ENCODE measurements around the gene CASP10. TPM values are rescaled to one million over a fixed set of nuclear protein-coding genes. Genes with fewer than 3 reads are reported as not detected.

Gene CASP10
- total RNA-seq, 1 experiment from 2014 or later = 1.2 TPM

DNA sequence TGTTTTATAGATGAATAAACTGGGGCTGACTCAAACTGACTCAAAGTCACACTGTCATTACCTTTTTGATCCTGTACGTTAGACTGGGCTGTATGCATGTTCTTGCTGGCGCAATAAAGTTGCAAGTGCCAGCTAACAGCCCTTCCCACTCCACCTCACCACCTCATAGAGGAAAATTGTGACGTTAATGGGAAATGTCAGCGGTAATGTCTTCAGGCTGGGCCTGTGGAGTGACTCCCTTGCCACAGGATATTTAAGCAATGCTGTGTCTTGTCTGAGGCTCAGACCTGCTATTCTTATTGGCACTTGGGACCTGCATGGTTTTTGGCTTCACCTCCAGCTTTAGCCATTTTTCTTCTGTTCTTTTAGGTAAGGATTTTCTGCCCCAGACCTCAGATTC is 25.2 kb upstream of the CASP10 start:
- Histone ChIP-seq H3K4me3 (ENCODE audit: low read depth, low read length, poor library complexity, severe bottlenecking) (no peak overlapping the region), H3K4me1 (ENCODE audit: insufficient read depth, low read length, poor library complexity, severe bottlenecking) (peaks cover 15% of the 10 kb centered on the region), H3K36me3 (ENCODE audit: insufficient read depth, low read length, poor library complexity, severe bottlenecking) (peaks cover 17% of the 10 kb centered on the region), H3K9me3 (ENCODE audit: low read depth, low read length, poor library complexity, severe bottlenecking) (no peaks in the 10 kb centered on the region), H3K27ac (ENCODE audit: low read depth, low read length, poor library complexity, severe bottlenecking) (peak overlapping the region; percentile 41), H3K27me3 (replicated peaks; ENCODE audit: insufficient read depth, low read depth, low read length, poor library complexity) (no peaks in the 10 kb centered on the region)
- no peak for DNase-seq (ENCODE audit: low spot score)
- POLR2A ChIA-PET (ENCODE audit: low non-redundant PET) = no interaction called here
- TF ChIP-seq EZH2 (IDR thresholded peaks at IDR 0.05; ENCODE audit: borderline replicate concordance, low read depth, low read length, poor library complexity, severe bottlenecking) = no peak
- TF ChIP-seq, protein P1, sequence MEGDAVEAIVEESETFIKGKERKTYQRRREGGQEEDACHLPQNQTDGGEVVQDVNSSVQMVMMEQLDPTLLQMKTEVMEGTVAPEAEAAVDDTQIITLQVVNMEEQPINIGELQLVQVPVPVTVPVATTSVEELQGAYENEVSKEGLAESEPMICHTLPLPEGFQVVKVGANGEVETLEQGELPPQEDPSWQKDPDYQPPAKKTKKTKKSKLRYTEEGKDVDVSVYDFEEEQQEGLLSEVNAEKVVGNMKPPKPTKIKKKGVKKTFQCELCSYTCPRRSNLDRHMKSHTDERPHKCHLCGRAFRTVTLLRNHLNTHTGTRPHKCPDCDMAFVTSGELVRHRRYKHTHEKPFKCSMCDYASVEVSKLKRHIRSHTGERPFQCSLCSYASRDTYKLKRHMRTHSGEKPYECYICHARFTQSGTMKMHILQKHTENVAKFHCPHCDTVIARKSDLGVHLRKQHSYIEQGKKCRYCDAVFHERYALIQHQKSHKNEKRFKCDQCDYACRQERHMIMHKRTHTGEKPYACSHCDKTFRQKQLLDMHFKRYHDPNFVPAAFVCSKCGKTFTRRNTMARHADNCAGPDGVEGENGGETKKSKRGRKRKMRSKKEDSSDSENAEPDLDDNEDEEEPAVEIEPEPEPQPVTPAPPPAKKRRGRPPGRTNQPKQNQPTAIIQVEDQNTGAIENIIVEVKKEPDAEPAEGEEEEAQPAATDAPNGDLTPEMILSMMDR (conservative IDR thresholded peaks at IDR 0.05; ENCODE audit: low read depth, low read length) = no peak
- CTCF ChIA-PET = interaction anchor here (0.6 to 1.6 kb wide), 7 partner anchors 9 to 479 kb away, joined by 3 to 15 read pairs (median 5); no protein-coding TSS in a partner anchor
- BruUV-seq (replicated peaks) = no TSS peak
- intact Hi-C loops (cut with micrococcal nuclease; ENCODE audit: unreplicated experiment) = loop anchor here (2.0 to 5.0 kb wide), 3 partner anchors 87 to 250 kb away; partner anchors contain the start of genes HYCC2 and ORC2

DNA sequence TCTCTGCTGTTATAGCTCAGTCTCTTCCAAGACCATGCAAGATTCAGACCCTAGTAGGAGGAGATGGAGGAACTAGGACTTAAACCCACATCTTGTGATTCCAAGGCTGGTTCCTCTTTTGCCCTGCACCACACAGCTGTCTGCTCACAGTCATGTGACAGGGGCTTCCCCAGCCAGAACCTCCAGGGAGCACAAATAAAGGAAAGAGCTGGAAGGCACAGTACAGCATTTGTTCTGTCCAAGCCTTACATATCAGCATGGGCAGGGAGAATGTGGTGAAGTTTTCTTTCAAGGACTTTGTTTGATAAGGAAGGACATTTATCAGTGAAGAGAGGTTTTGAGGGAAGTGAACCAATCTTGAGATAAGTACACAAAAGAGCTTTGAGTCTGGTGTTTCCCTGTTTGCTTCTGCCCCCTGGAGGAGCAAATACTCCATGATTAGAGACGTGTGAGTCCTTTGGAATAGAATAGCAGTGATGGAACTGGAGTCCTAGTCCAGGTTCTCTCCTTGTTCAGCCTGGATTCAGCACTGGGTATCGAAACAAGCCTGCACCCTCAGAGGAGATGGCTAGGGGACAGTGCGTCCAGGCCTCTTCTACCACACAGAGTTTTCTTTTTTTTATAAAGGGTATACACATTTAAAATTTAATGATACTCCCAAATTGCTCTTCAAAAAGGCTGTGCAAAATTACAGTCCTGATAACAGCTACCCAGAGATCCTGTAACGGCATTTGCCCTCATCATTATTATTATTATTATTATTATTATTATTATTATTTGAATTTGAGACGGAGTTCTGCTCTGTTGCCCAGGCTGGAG is 24.6 kb upstream of the CASP10 start:
- H3K4me3 ChIP-seq (ENCODE audit: low read depth, low read length, poor library complexity, severe bottlenecking) = no peak overlapping the region
- no peaks in the 10 kb centered on the region for H3K27me3 ChIP-seq (replicated peaks; ENCODE audit: insufficient read depth, low read depth, low read length, poor library complexity)
- no TSS peak for BruUV-seq (replicated peaks)
- no peaks in the 10 kb centered on the region for H3K9me3 ChIP-seq (ENCODE audit: low read depth, low read length, poor library complexity, severe bottlenecking)
- peak; percentile 88 for DNase-seq (ENCODE audit: low spot score)
- H3K27ac ChIP-seq (ENCODE audit: low read depth, low read length, poor library complexity, severe bottlenecking) = peak overlapping the region; percentile 41
- ChIA-PET CTCF (interaction anchor here (0.6 to 1.6 kb wide), 8 partner anchors 10 to 445 kb away, joined by 3 to 15 read pairs (median 4); no protein-coding TSS in a partner anchor), POLR2A (ENCODE audit: low non-redundant PET) (interaction anchor here (0.6 to 0.7 kb wide), 2 partner anchors 256 to 269 kb away, joined by 3 read pairs; partner anchors contain the start of gene NIF3L1)
- H3K4me1 ChIP-seq (ENCODE audit: insufficient read depth, low read length, poor library complexity, severe bottlenecking) = peaks cover 8% of the 10 kb centered on the region
- peaks cover 23% of the 10 kb centered on the region for H3K36me3 ChIP-seq (ENCODE audit: insufficient read depth, low read length, poor library complexity, severe bottlenecking)
- no peak for TF ChIP-seq EZH2 (IDR thresholded peaks at IDR 0.05; ENCODE audit: borderline replicate concordance, low read depth, low read length, poor library complexity, severe bottlenecking)
- TF ChIP-seq, protein P1 (conservative IDR thresholded peaks at IDR 0.05; ENCODE audit: low read depth, low read length) = peak; percentile 80
- intact Hi-C loops (cut with micrococcal nuclease; ENCODE audit: unreplicated experiment) = loop anchor here (2.0 to 5.0 kb wide), 3 partner anchors 88 to 251 kb away; partner anchors contain the start of genes HYCC2 and ORC2

DNA sequence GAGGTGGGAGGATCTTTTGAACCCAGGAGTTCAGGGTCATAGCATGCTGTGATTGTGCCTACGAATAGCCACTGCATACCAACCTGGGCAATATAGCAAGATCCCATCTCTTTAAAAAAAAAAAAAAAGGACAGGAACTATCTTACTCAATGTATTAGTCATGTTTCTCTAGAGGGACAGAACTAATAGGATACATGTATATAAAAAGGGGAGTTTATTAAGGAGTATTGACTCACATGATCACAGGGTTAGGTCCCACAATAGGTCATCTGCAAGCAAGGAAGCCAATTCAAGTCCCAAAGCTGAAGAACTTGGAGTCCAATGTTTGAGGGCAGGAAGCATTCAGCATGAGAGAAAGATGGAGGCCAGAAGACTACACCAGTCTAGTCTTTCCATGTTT is 18.8 kb upstream of the CASP10 start:
- DNase-seq (ENCODE audit: low spot score) = no peak
- Histone ChIP-seq H3K27ac (ENCODE audit: low read depth, low read length, poor library complexity, severe bottlenecking) (no peak overlapping the region), H3K9me3 (ENCODE audit: low read depth, low read length, poor library complexity, severe bottlenecking) (no peaks in the 10 kb centered on the region), H3K27me3 (replicated peaks; ENCODE audit: insufficient read depth, low read depth, low read length, poor library complexity) (no peaks in the 10 kb centered on the region), H3K4me3 (ENCODE audit: low read depth, low read length, poor library complexity, severe bottlenecking) (no peak overlapping the region), H3K36me3 (ENCODE audit: insufficient read depth, low read length, poor library complexity, severe bottlenecking) (peaks cover 39% of the 10 kb centered on the region), H3K4me1 (ENCODE audit: insufficient read depth, low read length, poor library complexity, severe bottlenecking) (no peaks in the 10 kb centered on the region)
- TF ChIP-seq, protein P1 (conservative IDR thresholded peaks at IDR 0.05; ENCODE audit: low read depth, low read length) = no peak
- no peak for TF ChIP-seq EZH2 (IDR thresholded peaks at IDR 0.05; ENCODE audit: borderline replicate concordance, low read depth, low read length, poor library complexity, severe bottlenecking)
- no TSS peak for BruUV-seq (replicated peaks)
- POLR2A ChIA-PET (ENCODE audit: low non-redundant PET) = no interaction called here
- intact Hi-C loops (cut with micrococcal nuclease; ENCODE audit: unreplicated experiment) = no loop called here
- CTCF ChIA-PET = no interaction called here

Measured in A673 (cell line).